ENCODE results near the gene SMPD1. TPM values are rescaled to one million over a fixed set of nuclear protein-coding genes. Genes with fewer than 3 reads are reported as not detected.

SMPD1 gene
- total and polyA plus RNA-seq, 2 of the 8 experiments (the other 6 are each of a cell fraction or from before 2014, with no cell fraction given): 1.9 to 2.4 TPM

DNA sequence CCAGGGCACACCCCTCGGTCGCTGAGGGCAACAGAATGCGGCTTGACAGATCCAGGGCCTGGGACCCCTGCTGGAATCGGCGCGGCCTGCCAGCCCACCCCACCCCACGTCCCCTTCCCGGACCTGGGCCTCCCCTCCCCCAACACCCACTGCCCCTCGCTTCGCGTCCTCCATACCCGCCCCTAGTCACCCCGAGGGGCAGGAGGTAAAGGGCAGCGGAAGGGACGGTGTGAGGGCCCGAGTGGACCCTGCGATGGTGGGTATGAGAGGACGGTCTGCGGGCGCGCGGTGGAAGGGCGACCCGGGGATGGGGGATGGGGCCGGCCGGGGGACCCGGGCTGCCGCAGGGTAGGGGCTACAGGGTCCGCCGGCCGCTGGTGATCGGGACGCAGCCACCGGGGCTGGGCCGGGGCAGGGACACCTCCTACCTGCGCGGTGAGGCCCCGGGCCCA, 28.3 kb downstream of the SMPD1 start:
- peak overlapping the region; percentile 52; the same call in 1 of the 2 replicates for H2BK5ac ChIP-seq (ENCODE audit: low read depth, low read length)
- peak overlapping the region; percentile 68 to 90 for H3K4me2 ChIP-seq (ENCODE audit: insufficient read depth in 1 of 2, low read depth in 2 of 2, low read length in 2 of 2)
- 0 out of 2 replicates have a peak, but pooled peaks cover 2% of the 10 kb centered on the region for H3K79me1 ChIP-seq (ENCODE audit: low read depth, low read length)
- H4K5ac ChIP-seq (ENCODE audit: insufficient read length, low read depth, low read length): peak overlapping the region; percentile 51
- no peak overlapping the region for H3K27ac ChIP-seq (ENCODE audit: low read depth, low read length)
- peaks cover 3% of the 10 kb centered on the region; the same call in 1 of the 2 replicates for H3K23me2 ChIP-seq (ENCODE audit: low read depth, low read length)
- H3K9ac ChIP-seq (replicated peaks in 1 of 4; ENCODE audit: extremely low read depth in 1 of 4, low read depth in 3 of 4, low read length in 3 of 4): peak overlapping the region in 1 of 4 experiments; percentile 36; a peak in 1 of 7 replicates
- H2BK15ac ChIP-seq (ENCODE audit: low read length): no peak overlapping the region
- H3K27me3 ChIP-seq (replicated peaks in 1 of 4; ENCODE audit: control insufficient read depth in 3 of 4, extremely low read depth in 1 of 4, insufficient read depth in 3 of 4, low read length in 3 of 4): peaks cover 1 to 13% (median 7%) of the 10 kb centered on the region in 4 experiments
- no peaks in the 10 kb centered on the region for H3K9me3 ChIP-seq (ENCODE audit: insufficient read depth in 2 of 2, low read depth in 1 of 2, low read length in 1 of 2)
- H2AK5ac ChIP-seq (ENCODE audit: low read depth, low read length): no peak overlapping the region
- FAIRE-seq (no peak), DNase-seq (ENCODE audit: low read depth in 1 of 2, low spot score in 2 of 2) (no peak)
- peaks cover 2 to 5% (median 4%) of the 10 kb centered on the region in 4 experiments; a peak in 4 of 7 replicates for H3K4me1 ChIP-seq (replicated peaks in 1 of 4; ENCODE audit: control insufficient read depth in 3 of 4, insufficient read depth in 4 of 4, low read length in 3 of 4)
- POLR2A ChIA-PET (ENCODE audit: partially characterized antibody): interaction anchor here (0.6 to 2.5 kb wide), 5 partner anchors 13 to 1069 kb away, joined by 3 to 10 read pairs (median 3); no protein-coding TSS in a partner anchor
- no peak overlapping the region for H3K14ac ChIP-seq (ENCODE audit: insufficient read length)
- H4K91ac ChIP-seq (replicated peaks; ENCODE audit: insufficient read length, low read length): peak overlapping the region; percentile 66
- H3K36me3 ChIP-seq (ENCODE audit: control insufficient read depth in 2 of 4, insufficient read depth in 4 of 4, low read length in 3 of 4): no peaks in the 10 kb centered on the region
- peak overlapping the region; percentile 60; the same call in 1 of the 2 replicates for H2AFZ ChIP-seq (ENCODE audit: low read length)
- H3K4ac ChIP-seq (replicated peaks; ENCODE audit: insufficient read length, low read depth, low read length): no peak overlapping the region
- peak overlapping the region; percentile 78 to 97 (median 86) for H3K4me3 ChIP-seq (ENCODE audit: extremely low read depth in 1 of 4, insufficient read depth in 2 of 4, low read depth in 3 of 4, low read length in 4 of 4)
- no peak overlapping the region for H2BK20ac ChIP-seq (ENCODE audit: low read length)
- 0% methylated on average over 6 of the region's 38 CpGs; no CpG with 5 or more reads in 1 of the 2 experiments for WGBS, 2 experiments (ENCODE audit: extremely low coverage in 1 of 2, insufficient coverage in 1 of 2, insufficient read length in 1 of 2, insufficient replicate concordance in 2 of 2, low coverage in 1 of 2, low lambda C conversion rate in 2 of 2, missing lambda C conversion rate in 1 of 2)
- no peak overlapping the region for H3K23ac ChIP-seq (ENCODE audit: insufficient read length)
- H2BK120ac ChIP-seq (replicated peaks; ENCODE audit: low read depth, low read length): no peak overlapping the region
- peak overlapping the region; percentile 39; the same call in 1 of the 2 replicates for H2BK12ac ChIP-seq (ENCODE audit: low read depth, low read length)
- H3K79me2 ChIP-seq (ENCODE audit: control insufficient read depth in 1 of 2, insufficient read depth in 2 of 2, low read length in 2 of 2): no peaks in the 10 kb centered on the region
- no peak overlapping the region; the same call in 1 of the 2 replicates for H3K18ac ChIP-seq (ENCODE audit: extremely low read depth, low read length)
- peak overlapping the region; percentile 4; the same call in 1 of the 2 replicates for H4K8ac ChIP-seq (ENCODE audit: extremely low read depth, insufficient read depth, low read length)
- CTCF ChIA-PET (ENCODE audit: partially characterized antibody): interaction anchor here (0.6 to 10.1 kb wide), 7 partner anchors 8 to 319 kb away, joined by 3 to 78 read pairs (median 4); partner anchors contain the start of gene HPX
- H3K56ac ChIP-seq (replicated peaks; ENCODE audit: insufficient read length, low read depth, low read length): no peak overlapping the region
- H4K20me1 ChIP-seq (replicated peaks in 1 of 2; ENCODE audit: control insufficient read depth in 1 of 2, insufficient read depth in 2 of 2, low read length in 2 of 2): no peaks in the 10 kb centered on the region
